Activated CD8-positive, alpha-beta memory T cell treated with anti-CD3 and anti-CD28 coated beads for 24 hours (primary cell): ENCODE measurements around the gene STARD7.
"Not testable (repeated sequence)": the region's sequence is repeated elsewhere in the genome, so short reads cannot be mapped to it uniquely, and the experiment has no call there.

ENCODE experiments used
- DNase-seq: peaks from one replicate; pipeline ENCODE4 v3.0.0-alpha.2; 2020

Gene STARD7

GRCh38 chr2:96146153-96146880, 62.3 kb downstream of the STARD7 start:
- peak; percentile 96 for DNase-seq

GRCh38 chr2:96145848-96146152, 62.8 kb downstream of the STARD7 start:
- DNase-seq, result no peak

- peak; percentile 99 for DNase-seq
Measured at GRCh38 chr2:96145036-96145847, 63.4 kb downstream of the STARD7 start, which contains the start of gene DUSP2. Gene DUSP2, minus strand, starts transcription at chr2:96145440. Its CDS starts 86 bp downstream, at chr2:96145354.

- DNase-seq, result peak; percentile 88
Measured at GRCh38 chr2:96144481-96145035, 64.1 kb downstream of the STARD7 start.

GRCh38 chr2:96143848-96144480, 64.7 kb downstream of the STARD7 start:
- DNase-seq, result peak; percentile 85

GRCh38 chr2:96143231-96143847, 65.3 kb downstream of the STARD7 start:
- DNase-seq, result peak; percentile 81

- peak; percentile 91 for DNase-seq
Measured at GRCh38 chr2:96142217-96143113, 66.2 kb downstream of the STARD7 start.

- DNase-seq, result not testable (repeated sequence)
Measured at GRCh38 chr2:96141624-96141967, 67.0 kb downstream of the STARD7 start.

GRCh38 chr2:96140941-96141623, 67.5 kb downstream of the STARD7 start:
- peak; percentile 73 for DNase-seq

- no peak for DNase-seq
Measured at GRCh38 chr2:96139181-96139758, 69.4 kb downstream of the STARD7 start.

- peak; percentile 82 for DNase-seq
Measured at GRCh38 chr2:96138179-96139145, 70.2 kb downstream of the STARD7 start, which contains the start of gene ASTL. Gene ASTL, minus strand, starts transcription at chr2:96138502. Its CDS starts 66 bp downstream, at chr2:96138436.

- DNase-seq, result no peak
Measured at GRCh38 chr2:96137321-96138178, 71.1 kb downstream of the STARD7 start.

GRCh38 chr2:96136129-96136720, 72.4 kb downstream of the STARD7 start:
- DNase-seq, result no peak

- DNase-seq, result no peak
Measured at GRCh38 chr2:96135621-96136020, 73.0 kb downstream of the STARD7 start.

- no peak for DNase-seq
Measured at GRCh38 chr2:96135171-96135570, 73.5 kb downstream of the STARD7 start.
